Measurements from ENCODE around the gene PRLHR.
"Not testable (repeated sequence)": the region's sequence is repeated elsewhere in the genome, so short reads cannot be mapped to it uniquely, and the experiment has no call there.

The PRLHR gene

GRCh38 chr10:118595598-118596425, at the start of gene PRLHR:
Gene PRLHR, minus strand, starts transcription at chr10:118595648. Its CDS starts 404 bp downstream, at chr10:118595244.
- no peak for FAIRE-seq

GRCh38 chr10:118642228-118642627, 46.8 kb upstream of the PRLHR start:
- FAIRE-seq: no peak

DNA sequence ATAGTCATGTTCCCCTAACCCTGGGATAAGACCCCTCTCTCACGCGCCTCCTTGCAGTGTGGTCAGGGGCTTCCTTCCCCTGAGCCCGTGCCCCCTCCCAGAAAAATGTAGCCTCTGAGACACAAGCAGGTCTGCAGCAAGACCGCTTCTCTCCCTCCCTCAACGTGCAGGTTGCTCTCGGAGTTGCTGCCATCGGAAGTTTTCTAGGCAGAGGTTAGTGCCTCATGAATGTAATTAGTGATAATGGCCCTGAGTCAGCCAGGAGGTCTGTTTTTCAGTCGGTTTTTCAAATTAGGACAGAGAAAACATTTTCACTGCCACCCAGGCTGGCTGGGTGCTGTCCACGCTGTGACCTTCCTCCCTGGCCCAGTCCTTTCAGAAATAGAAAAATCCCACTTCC, 43.2 kb upstream of the PRLHR start:
- FAIRE-seq: no peak

GRCh38 chr10:118635674-118636402, 40.4 kb upstream of the PRLHR start:
- FAIRE-seq: no peak

- FAIRE-seq: no peak
These were observed 38.3 kb upstream of the PRLHR start for GRCh38 chr10:118633786-118634185.

DNA sequence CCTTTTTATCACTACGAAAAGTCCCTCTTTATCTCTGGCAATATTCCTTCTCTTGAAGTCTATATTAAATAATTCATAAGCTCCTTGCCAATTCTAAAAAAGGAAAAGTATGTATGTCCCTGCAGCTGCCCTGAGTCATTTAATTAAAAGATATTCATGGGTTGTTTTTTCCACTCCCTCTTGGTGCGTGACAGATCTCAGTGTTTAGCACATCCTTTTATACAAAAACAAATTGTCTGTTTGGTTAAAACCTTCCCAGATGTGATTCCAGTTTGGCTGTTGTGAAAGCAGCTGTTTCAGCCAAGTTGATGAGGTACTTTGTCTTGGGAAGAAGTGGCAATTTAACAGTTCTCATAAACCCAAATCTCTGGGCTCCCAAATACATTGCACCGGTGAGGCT, 33.8 kb upstream of the PRLHR start:
- peak; percentile 99 for FAIRE-seq

- FAIRE-seq: no peak
These were observed 32.9 kb upstream of the PRLHR start for GRCh38 chr10:118628397-118628796.

DNA sequence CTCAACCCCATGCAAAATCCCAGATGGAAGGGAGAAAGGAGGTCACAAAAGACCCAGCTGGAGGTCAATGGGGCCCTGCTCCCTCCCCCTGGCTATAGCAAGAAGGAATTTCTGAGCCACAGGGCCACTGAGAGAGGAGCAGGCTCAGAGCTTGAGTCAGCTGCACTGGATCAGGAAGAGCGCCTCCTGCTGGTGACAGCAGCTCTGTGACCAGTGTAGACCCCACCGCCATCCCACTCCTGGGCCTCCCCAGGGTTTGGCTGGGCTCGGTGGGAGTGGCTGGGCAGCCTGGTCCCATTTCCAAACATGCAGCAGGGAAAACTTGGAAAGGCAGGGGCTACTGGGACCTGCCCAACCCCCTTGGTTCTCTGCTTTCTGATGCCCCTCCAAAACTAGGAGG, 31.5 kb upstream of the PRLHR start:
- no peak for FAIRE-seq

GRCh38 chr10:118625504-118625903, 30.1 kb upstream of the PRLHR start:
- peak; percentile 62 for FAIRE-seq

DNA sequence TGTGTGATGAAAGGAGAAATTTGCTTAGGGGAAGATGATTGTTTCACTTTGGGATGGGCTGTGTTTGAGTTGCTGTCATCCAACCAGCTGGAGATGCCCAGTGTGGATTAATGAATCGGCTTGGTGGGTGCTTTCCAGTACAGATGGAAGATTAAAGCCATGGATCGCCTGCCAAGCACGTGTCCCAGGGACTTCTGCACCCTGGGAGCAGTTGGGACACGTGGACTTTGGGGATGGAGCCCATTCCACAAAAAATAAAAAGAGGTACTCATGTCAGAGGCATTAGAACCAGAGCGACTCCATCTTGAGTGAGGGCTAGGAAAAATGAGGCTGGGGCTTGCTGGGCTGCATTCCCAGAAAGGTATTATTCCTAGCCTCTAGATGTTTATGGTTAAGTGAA, 29.3 kb upstream of the PRLHR start:
- FAIRE-seq: no peak

GRCh38 chr10:118621304-118621942, 26.0 kb upstream of the PRLHR start:
- FAIRE-seq: no peak

DNA sequence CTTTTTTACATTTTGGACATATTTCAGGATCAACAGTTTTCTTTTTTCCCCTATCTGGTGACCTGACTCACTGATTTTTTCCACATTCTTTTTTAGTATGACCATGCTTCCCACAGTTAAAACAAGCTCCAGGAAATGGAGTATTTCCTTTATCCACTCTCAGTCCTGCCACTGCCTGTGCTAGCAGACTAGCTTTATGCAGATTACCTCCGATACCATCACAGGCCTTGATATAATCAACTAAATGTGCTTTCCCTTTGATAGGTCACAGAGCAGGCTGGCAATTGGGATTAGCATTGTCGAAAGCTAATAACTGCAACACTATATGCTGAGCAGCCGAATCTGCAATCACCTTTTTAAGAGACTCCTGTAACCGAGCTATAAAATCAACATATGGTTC, 18.4 kb upstream of the PRLHR start:
- FAIRE-seq: not testable (repeated sequence)

DNA sequence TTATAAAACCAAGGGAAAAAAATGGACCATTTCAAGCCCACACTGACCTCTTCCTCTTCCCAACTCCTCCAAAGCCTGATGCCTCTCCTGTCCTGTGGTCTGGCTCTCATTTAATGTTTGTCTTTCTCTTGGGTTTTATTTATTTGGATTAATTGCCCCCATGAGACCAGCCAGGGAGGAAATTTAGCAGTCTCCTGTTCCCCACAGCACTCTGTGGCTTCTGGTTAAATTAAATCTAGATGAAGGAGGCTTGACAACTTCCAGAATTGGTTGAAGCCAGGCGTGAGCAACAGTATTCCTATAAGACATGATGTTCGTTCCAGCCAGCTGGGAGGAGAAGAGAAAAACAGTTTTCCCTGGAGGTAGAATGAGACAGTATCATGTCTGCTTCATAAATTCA, 15.1 kb upstream of the PRLHR start:
- peak; percentile 93 for FAIRE-seq

DNA sequence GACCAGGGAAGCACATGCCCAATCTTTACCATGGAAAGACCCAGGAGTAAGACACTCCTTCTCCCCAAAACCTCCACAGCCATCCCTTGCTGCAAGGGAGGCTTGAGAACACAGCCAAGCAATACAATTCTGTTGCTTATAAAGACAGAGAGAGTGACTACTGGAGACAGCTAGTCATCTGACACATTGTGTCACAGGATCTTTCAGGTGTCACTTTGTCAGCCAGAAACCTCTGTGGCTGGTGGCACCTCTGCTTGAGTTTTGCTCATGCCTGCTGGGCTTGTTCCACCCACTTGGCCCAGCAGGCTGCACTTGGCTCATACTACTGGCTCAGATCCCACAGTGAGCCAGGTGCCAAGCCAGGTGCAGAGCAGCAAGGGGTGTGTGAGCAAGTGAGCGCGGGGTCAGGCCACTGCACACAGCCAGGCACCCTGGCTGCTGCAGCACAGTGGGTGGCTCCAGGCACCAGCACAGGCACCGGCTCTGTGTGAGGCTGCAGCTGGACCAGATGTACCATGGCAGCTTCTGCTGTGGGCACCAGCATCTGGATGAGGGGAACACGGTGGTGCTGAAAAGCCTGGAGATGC, 12.4 kb upstream of the PRLHR start:
- FAIRE-seq: no peak

- FAIRE-seq: no peak
These were observed 10.2 kb upstream of the PRLHR start for GRCh38 chr10:118605694-118606093.

DNA sequence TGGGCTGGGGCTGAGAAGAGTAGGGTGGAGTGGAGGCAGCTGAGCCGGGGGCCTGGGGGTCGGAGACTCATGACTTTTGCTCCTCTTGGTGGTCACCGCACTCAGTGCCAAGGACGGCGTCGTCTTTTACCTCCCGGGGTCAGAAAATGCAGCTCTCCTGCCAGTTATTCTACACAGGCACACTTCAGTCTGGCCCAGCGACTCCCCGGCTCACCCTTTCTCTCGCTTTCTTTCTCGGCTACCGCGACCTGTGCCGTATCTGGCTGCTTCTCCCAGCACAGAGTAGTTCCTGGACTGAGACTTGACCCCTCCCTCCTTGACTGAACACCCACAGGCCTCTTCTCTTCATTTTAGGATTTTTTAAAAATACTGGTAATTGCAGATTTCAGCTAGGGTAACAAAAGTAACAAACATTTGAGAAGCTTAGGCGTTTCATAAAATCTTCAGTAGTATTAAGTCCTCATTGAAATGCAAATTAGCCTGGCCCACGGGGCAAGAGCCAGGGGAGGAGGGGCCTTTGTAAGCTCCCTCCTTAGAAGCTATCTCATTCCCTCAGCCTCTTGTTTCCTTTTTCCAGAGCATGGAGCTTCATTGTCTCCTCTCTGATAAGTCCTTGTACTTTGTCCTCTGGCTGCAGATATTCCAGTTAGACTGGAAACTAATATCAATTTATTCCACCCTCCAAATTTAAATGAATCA, 1.1 kb upstream of the PRLHR start:
- FAIRE-seq: no peak

DNA sequence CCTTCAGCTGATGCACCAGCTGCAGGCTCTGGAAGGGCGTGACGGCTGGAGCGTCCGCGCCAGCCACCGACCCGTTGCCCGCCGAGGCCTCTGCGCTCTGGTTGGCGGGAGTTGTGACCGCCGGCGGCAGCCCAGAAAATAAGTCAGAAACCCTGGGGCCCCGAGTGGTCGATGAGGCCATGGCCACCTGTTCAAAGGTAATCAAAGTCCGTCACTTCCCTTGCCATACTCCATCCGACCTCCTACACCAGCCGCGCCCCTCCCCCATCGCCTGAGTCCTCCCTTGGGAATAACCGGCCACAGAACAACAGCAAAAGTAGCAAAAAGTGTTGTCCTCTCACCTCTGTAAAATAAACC, 406 bp downstream of the PRLHR start:
- FAIRE-seq: no peak

GRCh38 chr10:118594392-118595063, 920 bp downstream of the PRLHR start:
- FAIRE-seq: no peak

DNA sequence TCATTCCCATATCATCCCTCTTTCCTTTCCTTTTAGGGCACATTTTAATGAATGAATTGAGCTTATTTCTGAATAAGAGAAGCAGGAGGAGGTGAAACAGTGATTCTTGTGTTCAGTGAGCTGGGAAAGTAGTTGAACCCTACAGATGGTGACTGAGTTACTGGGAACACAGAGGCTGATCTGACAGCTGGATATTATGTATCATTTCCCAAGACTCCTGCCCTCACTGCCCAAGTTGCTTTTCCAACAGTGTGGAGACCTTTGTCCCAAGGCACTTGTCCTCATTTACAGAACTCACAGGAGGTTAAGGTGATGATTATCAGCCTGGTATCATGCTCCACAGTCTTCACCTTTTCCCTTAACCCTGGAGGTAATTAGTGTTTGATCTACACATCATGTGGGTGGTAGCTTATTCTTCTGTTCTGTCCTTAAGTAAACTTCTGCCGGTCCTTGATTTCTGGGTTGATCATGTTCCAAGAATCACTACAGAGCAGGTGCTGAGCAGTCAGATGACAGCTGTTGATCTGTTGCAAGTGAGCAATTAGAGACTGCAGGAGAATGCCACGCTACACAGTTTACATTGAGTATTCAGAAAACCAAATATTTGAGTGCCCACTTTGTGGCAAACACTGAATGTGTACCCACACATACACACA, 2.6 kb downstream of the PRLHR start:
- FAIRE-seq: no peak

GRCh38 chr10:118590334-118590733, 5.1 kb downstream of the PRLHR start:
- FAIRE-seq: no peak

DNA sequence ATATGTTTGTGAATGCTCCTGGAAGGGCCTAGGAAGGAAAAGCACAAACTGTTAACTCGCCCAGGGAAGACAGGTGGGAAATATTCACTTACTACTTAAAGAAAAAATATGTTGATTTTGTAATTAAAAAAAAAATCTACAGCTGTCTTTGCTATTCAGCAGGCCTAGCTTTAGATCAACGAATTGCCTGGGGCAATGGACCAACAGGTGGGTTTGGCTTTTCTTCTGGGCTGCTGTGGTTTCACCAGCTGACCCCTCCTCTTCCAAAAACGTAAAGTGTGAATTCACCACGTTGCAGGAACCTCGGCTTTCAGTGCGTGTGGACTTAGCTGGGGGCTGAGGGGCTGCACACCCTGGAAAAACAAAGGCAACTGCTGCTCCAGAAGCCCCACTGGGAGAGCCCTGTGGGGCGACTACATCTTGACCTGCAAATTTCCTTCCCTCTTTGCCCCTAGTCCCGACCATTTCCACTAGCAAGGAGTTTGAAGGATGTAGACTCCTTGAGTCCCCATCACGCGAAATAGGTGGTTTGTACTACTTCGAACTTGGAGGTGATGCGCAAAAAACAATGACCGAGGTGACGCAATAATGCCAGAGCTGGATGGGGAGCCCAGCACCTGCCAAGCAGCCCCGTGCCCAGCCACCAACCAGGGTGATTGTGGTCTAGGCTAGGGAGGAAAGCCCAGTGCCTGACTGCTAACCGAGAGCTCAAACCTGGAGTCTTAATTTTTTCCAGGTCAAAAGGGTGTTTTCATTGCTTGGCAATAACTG, 7.4 kb downstream of the PRLHR start:
- FAIRE-seq: no peak
